Measurements from ENCODE around the gene GSTM1.

GRCh38 chr1:109639063-109639840, 48.4 kb upstream of the GSTM1 start:
- TF ChIP-seq CTCF (IDR thresholded peaks at IDR 0.05) (no peak), POLR2A (IDR thresholded peaks at IDR 0.05) (no peak)

All from body of pancreas (tissue), 4 donors.